Spinal cord (tissue), 10 donors: Measurements from ENCODE around the gene WDR36. TPM values are rescaled to one million over a fixed set of nuclear protein-coding genes. Genes with fewer than 3 reads are reported as not detected.
"Not testable (repeated sequence)": the region's sequence is repeated elsewhere in the genome, so short reads cannot be mapped to it uniquely, and the experiment has no call there.

Experiments
- DNase-seq, 6 donors: peaks; one replicate each; pipeline versions ENCODE4 v3.0.0 to v3.0.0-alpha.2; 2013 to 2015; ENCODE audit warnings: low spot score in 6 of 6, low read depth in 4 of 6
- H3K27ac ChIP-seq: one replicate; pipeline ENCODE4 v1.5.1; 2013; ENCODE audit warnings: low read depth, low read length, control low read depth
- H3K27me3 ChIP-seq: one replicate; pipeline ENCODE4 v1.6.1; 2013; ENCODE audit warnings: low read length; ENCODE audit not compliant: control insufficient read depth, insufficient read depth
- H3K36me3 ChIP-seq: one replicate; pipeline ENCODE4 v1.6.1; 2013; ENCODE audit warnings: low read length; ENCODE audit not compliant: control insufficient read depth, insufficient read depth
- H3K4me1 ChIP-seq: one replicate; pipeline ENCODE4 v1.6.1; 2013; ENCODE audit warnings: low read length; ENCODE audit not compliant: control insufficient read depth, insufficient read depth
- H3K4me3 ChIP-seq: one replicate; pipeline ENCODE4 v1.5.1; 2013; ENCODE audit warnings: low read depth, low read length, control low read depth
- H3K9me3 ChIP-seq: one replicate; pipeline ENCODE4 v1.6.1; 2013; ENCODE audit warnings: low read length; ENCODE audit not compliant: control insufficient read depth, insufficient read depth
- WGBS: methylation state at CpG from one replicate; pipeline ENCODE4 v1.1.5; 2013; ENCODE audit warnings: missing lambda C conversion rate; ENCODE audit not compliant: insufficient coverage; 5-methylcytosine and 5-hydroxymethylcytosine counted together
- polyA plus RNA-seq, 2 donors: library from polyadenylated mRNA; unstranded; fragments of 120-200 nt; gene quantifications; one replicate each; pipeline ENCODE4 v1.2.1, GENCODE V29; 2013; ENCODE audit not compliant: insufficient read length in 2 of 2
- total RNA-seq, 2 donors: library from RNA; depleted of rRNA in 1 of 2; stranded (reverse); fragments of 120-200 nt in 1 of 2; fragments of >200 nt in 1 of 2; gene quantifications; one replicate each; pipeline versions ENCODE4 v1.2.3 to v1.2.4, GENCODE V29; 2013 to 2014
- donor health status: healthy.

Gene WDR36
- total and polyA plus RNA-seq, 4 donors = 12.6 to 44.9 (median 24.3) TPM

- WGBS = 100% methylated on average over 1 of the region's 1 CpG
- Histone ChIP-seq H3K4me1 (no peaks in the 10 kb centered on the region), H3K27ac (no peak overlapping the region), H3K27me3 (no peaks in the 10 kb centered on the region), H3K9me3 (no peaks in the 10 kb centered on the region), H3K4me3 (no peak overlapping the region), H3K36me3 (no peaks in the 10 kb centered on the region)
- DNase-seq = no peak
These were observed 40.7 kb downstream of the WDR36 start for GRCh38 chr5:111132731-111133435.

- no peaks in the 10 kb centered on the region for H3K27me3 ChIP-seq
- no peak for DNase-seq
- no peaks in the 10 kb centered on the region for H3K4me1 ChIP-seq
- no peaks in the 10 kb centered on the region for H3K36me3 ChIP-seq
- H3K9me3 ChIP-seq = no peaks in the 10 kb centered on the region
- no CpG with 5 or more reads among the region's 1 CpG for WGBS
- no peak overlapping the region for H3K4me3 ChIP-seq
- no peak overlapping the region for H3K27ac ChIP-seq
These were observed 41.2 kb downstream of the WDR36 start for GRCh38 chr5:111133436-111133751.

- H3K4me3 ChIP-seq = no peak overlapping the region
- H3K4me1 ChIP-seq = no peaks in the 10 kb centered on the region
- no peak for DNase-seq
- no peaks in the 10 kb centered on the region for H3K36me3 ChIP-seq
- no peaks in the 10 kb centered on the region for H3K27me3 ChIP-seq
- WGBS = 100% methylated on average over 1 of the region's 4 CpGs
- no peaks in the 10 kb centered on the region for H3K9me3 ChIP-seq
- no peak overlapping the region for H3K27ac ChIP-seq
These were observed 41.9 kb downstream of the WDR36 start for GRCh38 chr5:111134087-111134486.

- Histone ChIP-seq H3K9me3 (no peaks in the 10 kb centered on the region), H3K27ac (no peak overlapping the region), H3K27me3 (no peaks in the 10 kb centered on the region), H3K4me3 (no peak overlapping the region), H3K4me1 (no peaks in the 10 kb centered on the region), H3K36me3 (no peaks in the 10 kb centered on the region)
- WGBS = 42% methylated on average over 2 of the region's 2 CpGs
- DNase-seq = no peak
These were observed 42.7 kb downstream of the WDR36 start for GRCh38 chr5:111134864-111135263.

- no peak overlapping the region for H3K27ac ChIP-seq
- DNase-seq = no peak
- H3K4me3 ChIP-seq = no peak overlapping the region
- H3K27me3 ChIP-seq = no peaks in the 10 kb centered on the region
- WGBS = 33% methylated on average over 1 of the region's 1 CpG
- H3K9me3 ChIP-seq = no peaks in the 10 kb centered on the region
- H3K4me1 ChIP-seq = no peaks in the 10 kb centered on the region
- no peaks in the 10 kb centered on the region for H3K36me3 ChIP-seq
These were observed 43.2 kb downstream of the WDR36 start for GRCh38 chr5:111135363-111135762.

GRCh38 chr5:111135946-111136345 is 43.8 kb downstream of the WDR36 start:
- Histone ChIP-seq H3K27ac (no peak overlapping the region), H3K4me1 (no peaks in the 10 kb centered on the region), H3K4me3 (no peak overlapping the region), H3K9me3 (no peaks in the 10 kb centered on the region), H3K27me3 (no peaks in the 10 kb centered on the region), H3K36me3 (no peaks in the 10 kb centered on the region)
- 100% methylated on average over 4 of the region's 5 CpGs for WGBS
- DNase-seq = no peak

- WGBS = 100% methylated on average over 1 of the region's 2 CpGs
- Histone ChIP-seq H3K27me3 (no peaks in the 10 kb centered on the region), H3K27ac (no peak overlapping the region), H3K4me1 (no peaks in the 10 kb centered on the region), H3K9me3 (no peaks in the 10 kb centered on the region), H3K36me3 (no peaks in the 10 kb centered on the region), H3K4me3 (no peak overlapping the region)
- DNase-seq = no peak
These were observed 45.9 kb downstream of the WDR36 start for GRCh38 chr5:111138096-111138495.

- not testable (repeated sequence) for H3K27ac ChIP-seq, H3K9me3 ChIP-seq, H3K4me3 ChIP-seq, H3K27me3 ChIP-seq, H3K36me3 ChIP-seq, DNase-seq, H3K4me1 ChIP-seq
- no CpG with 5 or more reads among the region's 1 CpG for WGBS
These were observed 49.3 kb downstream of the WDR36 start for GRCh38 chr5:111141471-111141870.

GRCh38 chr5:111142932-111143331 is 50.8 kb downstream of the WDR36 start:
- Histone ChIP-seq H3K27me3 (no peaks in the 10 kb centered on the region), H3K9me3 (no peaks in the 10 kb centered on the region), H3K4me1 (no peaks in the 10 kb centered on the region), H3K4me3 (no peak overlapping the region), H3K27ac (no peak overlapping the region), H3K36me3 (no peaks in the 10 kb centered on the region)
- WGBS = no CpG with 5 or more reads among the region's 4 CpGs
- DNase-seq = no peak

- WGBS = 67% methylated on average over 5 of the region's 5 CpGs
- H3K36me3 ChIP-seq = no peaks in the 10 kb centered on the region
- H3K4me3 ChIP-seq = no peak overlapping the region
- no peaks in the 10 kb centered on the region for H3K4me1 ChIP-seq
- DNase-seq = peak in 1 of 6 donors; percentile 9
- no peaks in the 10 kb centered on the region for H3K27me3 ChIP-seq
- no peak overlapping the region for H3K27ac ChIP-seq
- H3K9me3 ChIP-seq = no peaks in the 10 kb centered on the region
These were observed 51.8 kb downstream of the WDR36 start for GRCh38 chr5:111143910-111144309.
